GM23338 (cell line): ENCODE data around the gene ZNF366.

Experiments used
- EZH2 ChIP-seq: fragments of 200-600 bp; sonication (generic); IDR thresholded peaks from one replicate; pipeline ENCODE4 v1.8.0; 2017; ENCODE audit warnings: antibody characterized with exemption, mild to moderate bottlenecking, low read depth; ENCODE audit not compliant: unreplicated experiment
- EZH2phosphoT487 ChIP-seq: fragments of 200-600 bp; sonication (generic); IDR thresholded peaks from one replicate; pipeline ENCODE4 v1.8.1; 2018; ENCODE audit warnings: antibody characterized with exemption; ENCODE audit not compliant: unreplicated experiment
- POLR2AphosphoS5 ChIP-seq: IDR thresholded peaks from 2 replicates; pipeline ENCODE4 v1.6.1; 2016; ENCODE audit warnings: antibody characterized with exemption, low read depth
- TF ChIP-seq, protein P1 (sequence below), 2 experiments: fragments of 200-600 bp in 1 of 2; sonication (generic) in 1 of 2; conservative IDR thresholded peaks; 2 replicates each; pipeline versions ENCODE4 v1.5.1 to v1.6.1; 2016 to 2017; ENCODE audit warnings: antibody characterized with exemption in 2 of 2, low read depth in 2 of 2, mild to moderate bottlenecking in 2 of 2, moderate library complexity in 1 of 2

DNA sequence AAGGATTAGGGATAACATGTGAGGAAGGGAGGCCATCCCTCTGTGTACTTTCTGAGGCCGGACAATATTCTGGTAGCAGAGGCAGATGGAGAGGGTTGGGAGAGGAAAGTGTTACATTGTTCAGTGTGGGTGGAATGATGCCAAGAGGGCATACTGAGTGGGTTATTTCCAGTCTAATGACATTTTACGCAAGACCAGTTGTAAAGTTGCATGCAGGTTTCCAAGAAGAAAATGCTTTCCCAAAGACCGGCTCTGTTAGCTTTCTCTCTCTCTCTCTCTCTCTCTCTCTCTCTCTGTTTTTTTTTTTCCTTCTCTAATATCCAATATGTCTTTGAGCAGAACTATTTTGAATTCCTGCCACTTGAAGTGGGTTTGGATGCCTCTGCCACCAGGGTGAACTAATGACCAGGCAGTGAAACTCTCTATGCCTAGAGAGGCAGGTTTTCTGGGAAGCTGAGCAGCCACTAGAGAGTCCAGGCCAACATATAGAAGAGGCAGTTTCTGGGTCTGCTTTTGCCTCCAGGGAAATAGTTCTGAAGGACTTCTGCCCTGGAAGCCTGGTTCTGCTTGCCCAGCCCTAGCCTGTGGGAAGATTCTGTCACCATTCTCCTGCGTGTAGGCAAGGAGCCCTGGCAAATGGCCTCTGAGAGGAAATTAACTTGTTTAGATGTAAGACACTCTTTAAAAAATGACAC, 24.4 kb upstream of the ZNF366 start:
- TF ChIP-seq, protein P1, sequence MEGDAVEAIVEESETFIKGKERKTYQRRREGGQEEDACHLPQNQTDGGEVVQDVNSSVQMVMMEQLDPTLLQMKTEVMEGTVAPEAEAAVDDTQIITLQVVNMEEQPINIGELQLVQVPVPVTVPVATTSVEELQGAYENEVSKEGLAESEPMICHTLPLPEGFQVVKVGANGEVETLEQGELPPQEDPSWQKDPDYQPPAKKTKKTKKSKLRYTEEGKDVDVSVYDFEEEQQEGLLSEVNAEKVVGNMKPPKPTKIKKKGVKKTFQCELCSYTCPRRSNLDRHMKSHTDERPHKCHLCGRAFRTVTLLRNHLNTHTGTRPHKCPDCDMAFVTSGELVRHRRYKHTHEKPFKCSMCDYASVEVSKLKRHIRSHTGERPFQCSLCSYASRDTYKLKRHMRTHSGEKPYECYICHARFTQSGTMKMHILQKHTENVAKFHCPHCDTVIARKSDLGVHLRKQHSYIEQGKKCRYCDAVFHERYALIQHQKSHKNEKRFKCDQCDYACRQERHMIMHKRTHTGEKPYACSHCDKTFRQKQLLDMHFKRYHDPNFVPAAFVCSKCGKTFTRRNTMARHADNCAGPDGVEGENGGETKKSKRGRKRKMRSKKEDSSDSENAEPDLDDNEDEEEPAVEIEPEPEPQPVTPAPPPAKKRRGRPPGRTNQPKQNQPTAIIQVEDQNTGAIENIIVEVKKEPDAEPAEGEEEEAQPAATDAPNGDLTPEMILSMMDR (conservative IDR thresholded peaks at IDR 0.05; ENCODE audit: low read depth in 2 of 2) = no peak
- TF ChIP-seq EZH2phosphoT487 (no peak), POLR2AphosphoS5 (no peak), EZH2 (no peak)
